GM12801 (cell line): ENCODE data around the gene RABGAP1.

Source experiments
- TF ChIP-seq, protein P1 (sequence below): IDR thresholded peaks from one replicate; pipeline ENCODE4 v1.5.1; 2011; ENCODE audit warnings: control low read depth; ENCODE audit not compliant: insufficient read length; ENCODE audit errors: extremely low read depth

Gene RABGAP1

DNA sequence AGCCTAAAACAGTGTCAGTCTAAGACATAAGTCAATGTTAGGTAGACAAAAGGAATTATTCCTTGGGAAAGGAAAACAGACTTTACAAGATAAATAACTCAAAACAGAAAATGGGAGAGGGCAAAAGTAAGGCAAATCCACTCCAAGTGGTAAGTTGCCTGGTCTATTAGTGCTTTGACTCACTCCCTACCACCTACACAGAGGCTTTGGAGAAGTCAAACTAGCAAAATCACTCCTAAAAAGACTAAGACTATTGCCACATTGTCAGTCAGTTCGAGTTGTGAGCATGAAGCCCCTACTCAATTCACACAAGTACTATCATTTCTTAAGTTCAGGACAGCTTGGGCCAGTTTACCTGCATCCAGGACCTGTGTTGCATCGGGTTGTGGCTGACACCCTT lies 22.5 kb upstream of the RABGAP1 start:
- TF ChIP-seq, protein P1, sequence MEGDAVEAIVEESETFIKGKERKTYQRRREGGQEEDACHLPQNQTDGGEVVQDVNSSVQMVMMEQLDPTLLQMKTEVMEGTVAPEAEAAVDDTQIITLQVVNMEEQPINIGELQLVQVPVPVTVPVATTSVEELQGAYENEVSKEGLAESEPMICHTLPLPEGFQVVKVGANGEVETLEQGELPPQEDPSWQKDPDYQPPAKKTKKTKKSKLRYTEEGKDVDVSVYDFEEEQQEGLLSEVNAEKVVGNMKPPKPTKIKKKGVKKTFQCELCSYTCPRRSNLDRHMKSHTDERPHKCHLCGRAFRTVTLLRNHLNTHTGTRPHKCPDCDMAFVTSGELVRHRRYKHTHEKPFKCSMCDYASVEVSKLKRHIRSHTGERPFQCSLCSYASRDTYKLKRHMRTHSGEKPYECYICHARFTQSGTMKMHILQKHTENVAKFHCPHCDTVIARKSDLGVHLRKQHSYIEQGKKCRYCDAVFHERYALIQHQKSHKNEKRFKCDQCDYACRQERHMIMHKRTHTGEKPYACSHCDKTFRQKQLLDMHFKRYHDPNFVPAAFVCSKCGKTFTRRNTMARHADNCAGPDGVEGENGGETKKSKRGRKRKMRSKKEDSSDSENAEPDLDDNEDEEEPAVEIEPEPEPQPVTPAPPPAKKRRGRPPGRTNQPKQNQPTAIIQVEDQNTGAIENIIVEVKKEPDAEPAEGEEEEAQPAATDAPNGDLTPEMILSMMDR = no peak

DNA sequence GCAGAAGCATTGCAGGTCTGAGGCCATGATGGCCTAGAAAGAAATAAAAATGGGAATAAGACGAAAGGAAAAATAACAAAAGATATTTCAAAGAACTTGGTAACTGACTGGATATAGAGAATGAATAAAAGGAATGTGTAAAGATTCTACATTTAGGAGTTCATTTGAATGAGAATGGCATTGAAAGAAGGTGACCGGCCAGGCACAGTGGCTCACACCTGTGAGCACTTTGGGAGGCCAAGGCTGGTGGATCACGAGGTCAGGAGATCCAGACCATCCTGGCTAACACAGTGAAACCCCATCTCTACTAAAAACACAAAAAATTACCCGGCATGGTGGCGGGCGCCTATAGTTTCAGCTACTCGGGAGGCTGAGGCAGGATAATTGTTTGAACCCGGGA lies 18.1 kb upstream of the RABGAP1 start:
- TF ChIP-seq, protein P1 = no peak

DNA sequence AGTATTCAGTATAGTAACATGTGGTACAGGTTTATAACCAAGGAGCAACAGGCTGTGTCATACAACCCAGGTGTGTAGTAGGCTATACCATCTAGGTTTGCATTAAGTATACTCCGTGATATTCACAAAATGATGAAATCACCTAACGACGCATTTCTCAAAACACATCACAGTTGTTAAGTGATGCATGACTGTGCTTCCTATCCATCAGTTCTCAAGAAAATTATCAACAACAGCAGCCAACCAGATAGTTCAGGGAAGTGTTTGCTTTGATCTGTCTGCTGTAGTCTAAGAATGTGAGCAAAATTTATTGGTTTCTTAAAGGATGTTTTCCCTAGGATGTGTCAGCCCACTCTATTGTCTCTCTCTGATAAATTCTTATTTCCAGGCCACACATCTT lies 16.9 kb upstream of the RABGAP1 start:
- TF ChIP-seq, protein P1 = no peak

DNA sequence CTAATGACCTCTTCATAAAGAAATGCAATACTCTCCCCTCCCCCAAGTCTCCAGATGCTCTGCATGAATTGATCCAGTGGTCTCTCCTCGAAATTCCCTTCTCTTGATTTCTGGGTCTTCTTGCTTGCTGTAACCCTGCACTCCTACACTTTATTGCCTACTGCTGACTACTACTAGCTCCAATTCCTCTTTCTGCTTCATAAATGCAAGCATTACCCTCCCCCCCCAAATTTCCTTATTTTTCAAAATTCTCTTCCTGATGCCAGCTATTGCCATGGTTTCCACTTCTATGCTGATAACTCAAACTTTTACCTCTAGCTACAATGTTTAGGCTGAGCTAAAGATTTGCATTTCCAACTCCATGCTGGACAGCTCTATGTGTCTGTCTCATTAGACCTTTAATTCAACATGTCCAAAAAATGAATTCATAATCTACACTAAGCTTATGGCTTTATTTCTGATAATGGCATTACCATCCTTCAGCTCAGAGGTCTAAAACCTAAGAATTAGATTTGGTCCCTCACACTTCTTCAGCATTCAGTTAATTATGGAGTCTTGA lies 10.9 kb upstream of the RABGAP1 start:
- TF ChIP-seq, protein P1 = no peak

DNA sequence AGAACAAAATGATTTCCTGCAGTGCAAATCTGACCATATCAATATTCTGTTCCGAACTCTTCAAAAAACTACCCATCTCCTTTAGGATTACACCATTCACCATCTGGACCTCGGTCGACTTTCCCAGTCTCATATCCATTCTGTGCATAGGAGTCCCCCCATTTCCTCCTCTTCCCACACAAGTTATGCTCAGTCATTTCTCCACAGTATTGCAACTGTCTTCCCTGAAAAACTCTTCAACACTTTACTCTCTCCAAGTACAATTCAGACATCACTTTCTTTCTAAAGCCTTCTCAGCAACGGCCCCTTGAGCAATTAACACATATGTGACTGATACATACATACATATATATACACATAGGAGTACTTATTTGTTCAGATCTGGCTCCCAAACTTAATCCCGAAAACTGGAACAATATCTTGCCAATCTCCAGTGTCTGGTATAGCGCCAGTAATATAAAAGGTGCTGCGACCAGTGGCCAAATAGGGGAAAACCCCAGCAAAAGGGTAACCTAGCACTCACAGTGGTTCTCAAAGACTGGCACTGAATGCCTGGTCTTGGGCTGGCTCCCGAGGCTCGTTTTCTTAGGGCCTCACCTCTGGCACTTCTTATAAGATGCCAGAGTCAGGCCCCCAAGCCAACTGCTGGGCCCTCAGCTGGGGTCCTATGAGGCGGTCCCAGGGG lies 10.1 kb upstream of the RABGAP1 start:
- TF ChIP-seq, protein P1 = no peak

DNA sequence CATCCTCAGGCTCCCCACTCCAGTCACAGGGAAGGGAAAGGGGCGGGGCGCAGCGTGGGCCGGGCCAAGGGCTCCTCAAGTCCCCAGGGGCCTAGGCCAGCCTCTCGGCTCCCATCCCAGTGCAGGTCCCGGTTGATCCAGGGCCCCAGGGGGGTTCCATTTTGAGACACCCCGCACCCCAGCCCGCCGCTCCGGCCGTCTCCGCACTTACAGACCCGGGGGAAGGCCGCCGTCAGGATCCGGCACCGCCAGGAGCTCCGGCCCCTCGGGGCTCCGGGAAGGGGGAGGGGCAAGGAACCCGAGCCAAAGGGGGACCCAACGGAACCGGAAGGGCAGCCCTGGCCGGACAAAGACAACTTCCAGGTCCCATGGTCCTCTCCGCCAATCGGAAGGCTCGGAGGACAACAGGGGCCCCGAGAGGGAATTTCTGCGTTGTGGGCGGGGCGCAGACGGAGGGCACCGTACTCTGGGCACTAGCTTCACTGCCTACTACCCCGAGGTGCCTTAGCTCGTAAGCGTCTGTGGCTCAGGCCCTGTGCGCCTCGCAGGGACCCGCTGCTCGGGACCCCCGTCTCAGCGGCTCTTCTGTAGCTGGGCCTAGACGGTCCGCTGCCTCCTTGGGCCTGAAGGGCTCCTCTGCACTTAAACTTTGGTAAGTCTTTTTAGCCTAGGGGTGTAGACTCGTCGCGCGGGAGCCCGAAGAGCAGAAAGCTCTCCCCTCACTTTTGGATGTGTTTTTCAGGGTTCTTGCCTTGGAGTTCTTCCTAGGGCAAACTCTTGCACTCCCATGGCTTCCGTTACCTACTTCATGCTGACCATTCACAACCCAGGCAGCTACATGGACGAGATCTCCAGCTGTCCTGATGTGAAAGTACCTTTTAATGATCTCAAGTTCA lies 9.3 kb upstream of the RABGAP1 start, which contains the start of gene ZBTB26:
Gene ZBTB26, minus strand, starts transcription at position 287 of the 896 bp plus-strand sequence. CDS start 11,578 bp downstream, outside the sequence.
- TF ChIP-seq, protein P1 = no peak

DNA sequence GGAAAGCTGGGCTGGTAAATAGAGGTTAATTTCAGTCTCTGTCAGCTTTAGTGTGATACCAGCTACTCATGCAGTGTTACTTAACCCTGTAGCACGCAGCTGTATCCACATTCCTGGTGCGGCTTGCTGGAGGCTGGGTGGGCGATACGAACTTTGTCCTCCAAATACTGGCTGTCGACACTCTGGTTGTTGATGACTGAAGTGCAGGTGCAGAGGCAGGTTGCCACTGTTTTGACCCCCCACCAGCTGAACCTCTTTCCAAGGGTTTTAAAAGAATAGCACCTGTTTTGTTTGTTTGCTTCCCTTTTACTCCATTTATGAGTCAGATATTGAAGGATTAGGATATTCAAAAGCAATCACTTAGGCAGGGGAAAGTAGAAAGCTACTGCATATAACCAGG lies 4.4 kb upstream of the RABGAP1 start:
- TF ChIP-seq, protein P1 = no peak
